Endothelial cell of umbilical vein (primary cell): ENCODE measurements around the gene NR5A2. TPM values are rescaled to one million over a fixed set of nuclear protein-coding genes. Genes with fewer than 3 reads are reported as not detected.

Source experiments
- BruUV-seq: library from RNA; stranded (reverse); fragments of 400-500 nt; replicated peaks from 2 replicates; lab custom pipeline; 2021; lab: Mats Ljungman, UMichigan
- CTCF ChIA-PET: fragments of 300-600, 350-600 bp; sonication (Branson Sonifier 250); formaldehyde crosslinking; loops from one replicate; lab custom pipeline; 2021; ENCODE audit warnings: antibody characterized with exemption, inconsistent platforms; lab: Charles Lee
- POLR2A ChIA-PET: fragments of 300-600, 350-600 bp; sonication (Branson Sonifier 250); formaldehyde crosslinking; loops from one replicate; lab custom pipeline; 2021; ENCODE audit warnings: antibody characterized with exemption, inconsistent platforms; lab: Charles Lee
- DNase-seq: peaks from one replicate; pipeline ENCODE4 v3.0.0-alpha.2; 2011; ENCODE audit warnings: low read depth, low spot score
- FAIRE-seq: peaks from 2 replicates; lab custom pipeline; 2011; peaks lifted over from hg19 to GRCh38; lab: Jason Lieb, UNC
- H2AFZ ChIP-seq: 2 replicates; pipeline ENCODE4 v1.6.0; 2012; ENCODE audit warnings: low read depth, low read length, control low read depth, inconsistent platforms
- H3K27ac ChIP-seq: 2 replicates; pipeline ENCODE4 v1.5.1; 2011; ENCODE audit warnings: low read depth, mild to moderate bottlenecking, control low read depth, low read length, moderate library complexity; ENCODE audit not compliant: insufficient read depth
- H3K27me3 ChIP-seq, 2 experiments: 2 replicates each; pipeline versions ENCODE4 v1.6.0 to v1.6.1; 2011; ENCODE audit warnings: low read length in 2 of 2, mixed read lengths in 1 of 2; ENCODE audit not compliant: control insufficient read depth in 2 of 2, insufficient read depth in 2 of 2
- H3K36me3 ChIP-seq, 2 experiments: 2 replicates in 1 of 2; 3 replicates in 1 of 2; pipeline ENCODE4 v1.5.1; 2011; ENCODE audit warnings: low read length in 2 of 2, mild to moderate bottlenecking in 1 of 2, moderate library complexity in 1 of 2; ENCODE audit not compliant: control insufficient read depth in 2 of 2, insufficient read depth in 2 of 2; ENCODE audit errors: extremely low read depth in 1 of 2
- H3K4me1 ChIP-seq: 3 replicates; pipeline ENCODE4 v1.5.1; 2011; ENCODE audit warnings: mild to moderate bottlenecking, low read length; ENCODE audit not compliant: control insufficient read depth, insufficient read depth; ENCODE audit errors: extremely low read depth
- H3K4me2 ChIP-seq: 2 replicates; pipeline ENCODE4 v1.6.1; 2011; ENCODE audit warnings: low read length, control low read depth, mixed read lengths; ENCODE audit not compliant: insufficient read depth
- H3K4me3 ChIP-seq, 3 experiments: fragments of 200-600 bp in 1 of 3; sonication (generic), shearing (Covaris generic) in 1 of 3; replicated peaks in 1 of 3; 2 replicates each; pipeline ENCODE4 v1.5.1; 2011 to 2016; ENCODE audit warnings: control low read depth in 3 of 3, low read length in 3 of 3, mild to moderate bottlenecking in 2 of 3, inconsistent platforms in 1 of 3, low read depth in 1 of 3, moderate library complexity in 1 of 3; ENCODE audit not compliant: insufficient read depth in 1 of 3
- H3K79me2 ChIP-seq: 2 replicates; pipeline ENCODE4 v1.6.0; 2012; ENCODE audit warnings: low read length, inconsistent platforms; ENCODE audit not compliant: control insufficient read depth, insufficient read depth
- H3K9ac ChIP-seq: replicated peaks from 2 replicates; pipeline ENCODE3; 2011; ENCODE audit warnings: low read length, control low read depth; ENCODE audit not compliant: insufficient read depth; ENCODE audit errors: extremely low read depth
- H3K9me1 ChIP-seq: replicated peaks from 3 replicates; pipeline ENCODE4 v1.6.0; 2011; ENCODE audit warnings: mild to moderate bottlenecking, low read length; ENCODE audit not compliant: control insufficient read depth, insufficient read depth; ENCODE audit errors: extremely low read depth
- H3K9me3 ChIP-seq: replicated peaks from 2 replicates; pipeline ENCODE4 v1.5.1; 2012; ENCODE audit warnings: low read length, inconsistent platforms; ENCODE audit not compliant: control insufficient read depth, insufficient read depth
- H4K20me1 ChIP-seq: replicated peaks from 2 replicates; pipeline ENCODE3; 2011; ENCODE audit warnings: mild to moderate bottlenecking, low read length; ENCODE audit not compliant: control insufficient read depth, insufficient read depth; ENCODE audit errors: extremely low read depth
- EZH2 ChIP-seq: IDR thresholded peaks from 2 replicates; pipeline ENCODE4 v1.6.1; 2012; ENCODE audit warnings: borderline replicate concordance, low read depth, mild to moderate bottlenecking, moderate library complexity, low read length, inconsistent platforms; ENCODE audit not compliant: severe bottlenecking
- FOS ChIP-seq: IDR thresholded peaks from 2 replicates; pipeline ENCODE4 v1.6.1; 2011; ENCODE audit warnings: mild to moderate bottlenecking, low read length, moderate library complexity, borderline replicate concordance; ENCODE audit not compliant: insufficient read depth
- GATA2 ChIP-seq: IDR thresholded peaks from 2 replicates; pipeline ENCODE4 v1.7.0; 2011; ENCODE audit warnings: low read depth, mild to moderate bottlenecking, moderate library complexity, mixed read lengths, low read length; ENCODE audit not compliant: insufficient read length, insufficient read depth
- JUN ChIP-seq: IDR thresholded peaks from 2 replicates; pipeline ENCODE4 v1.6.1; 2011; ENCODE audit warnings: borderline replicate concordance, low read depth; ENCODE audit not compliant: insufficient read length, insufficient read depth
- MYC ChIP-seq: IDR thresholded peaks from one replicate; pipeline ENCODE4 v1.6.1; 2011; ENCODE audit warnings: mild to moderate bottlenecking, low read depth, low read length
- POLR2A ChIP-seq: IDR thresholded peaks from 2 replicates; pipeline ENCODE4 v1.6.1; 2012; ENCODE audit warnings: low read depth, mild to moderate bottlenecking, control low read depth, low read length
- POLR2AphosphoS5 ChIP-seq: IDR thresholded peaks from 2 replicates; pipeline ENCODE4 v1.6.1; 2012; ENCODE audit warnings: low read depth, mild to moderate bottlenecking, control low read depth, low read length, moderate library complexity; ENCODE audit not compliant: insufficient read depth
- dilution Hi-C: fragments of 300-500 bp; cut with MboI; formaldehyde crosslinking; loops from one replicate; pipeline ENCODE4 v1.15.0; 2019; ENCODE audit warnings: low sequenced_read_pairs; ENCODE audit not compliant: extremely low pct_ligation_motif_present
- intact Hi-C: fragments of 100-400 bp; cut with micrococcal nuclease; formaldehyde crosslinking; loops from one replicate; pipeline ENCODE4 v1.10.0; 2022
- polyA plus RNA-seq, 4 experiments: library from polyadenylated mRNA; depleted of rRNA in 3 of 4; stranded (reverse) in 3 of 4; unstranded in 1 of 4; fragments of >200 nt; gene quantifications; 2 replicates each; pipeline versions ENCODE4 v1.2.1 to v1.2.3, GENCODE V29; 2011 to 2012; ENCODE audit warnings: missing spikeins in 1 of 4
- total RNA-seq: library from RNA; stranded (reverse); gene quantifications from 2 replicates; pipeline ENCODE4 v1.2.3, GENCODE V29; 2021
- TF ChIP-seq, protein P1 (sequence below): IDR thresholded peaks from 2 replicates; pipeline ENCODE4 v1.6.1; 2011; ENCODE audit not compliant: insufficient read depth, insufficient read length
- TF ChIP-seq, protein P2 (sequence below), 2 donors: IDR thresholded peaks; 1 replicate in 1 of 2; 2 replicates in 1 of 2; pipeline ENCODE4 v1.5.1; 2011; ENCODE audit warnings: low read length in 2 of 2, mild to moderate bottlenecking in 2 of 2, moderate library complexity in 2 of 2, control low read depth in 1 of 2, inconsistent platforms in 1 of 2, low read depth in 1 of 2; ENCODE audit not compliant: insufficient read depth in 1 of 2; ENCODE audit errors: extremely low read depth in 1 of 2

Gene NR5A2
- total and polyA plus RNA-seq, 2 donors (not counting 3 experiments of a cell fraction or from before 2014, with no cell fraction given), result 3.4 to 12.1 TPM

DNA sequence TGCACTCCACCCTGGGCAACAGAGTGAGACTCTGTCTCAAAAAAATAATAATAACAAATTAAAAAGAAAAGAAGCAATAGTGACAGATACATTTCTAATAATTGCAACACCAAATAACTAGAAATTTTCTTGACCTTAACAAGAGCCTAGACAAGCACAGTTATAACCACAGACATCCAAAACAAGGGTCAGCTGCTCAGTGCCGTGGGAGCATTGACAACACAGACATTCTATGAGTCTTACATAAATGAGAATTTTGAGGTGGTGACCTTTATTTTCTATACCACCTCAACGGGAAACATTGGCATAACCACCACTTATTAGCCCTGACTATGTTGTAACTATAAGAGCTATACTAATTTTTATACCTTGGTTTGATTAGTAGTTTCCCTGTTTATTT is 156.1 kb downstream of the NR5A2 start:
- CTCF ChIA-PET, result interaction anchor here (0.6 to 1.8 kb wide), 5 partner anchors 9 to 499 kb away, joined by 3 to 6 read pairs (median 3); no protein-coding TSS in a partner anchor

More for the DNA sequence above, 156.1 kb downstream of the NR5A2 start:
- no peaks in the 10 kb centered on the region for H3K9me3 ChIP-seq
- no peak overlapping the region for H3K27ac ChIP-seq
- H3K4me1 ChIP-seq, result peaks cover 25% of the 10 kb centered on the region
- intact Hi-C loops (no loop called here), dilution Hi-C loops (no loop called here)
- H2AFZ ChIP-seq, result no peak overlapping the region
- H3K79me2 ChIP-seq, result no peaks in the 10 kb centered on the region
- DNase-seq (no peak), FAIRE-seq (no peak)
- H3K9me1 ChIP-seq, result no peaks in the 10 kb centered on the region
- no peaks in the 10 kb centered on the region for H3K36me3 ChIP-seq
- peak overlapping the region; percentile 29 for H3K4me2 ChIP-seq
- H4K20me1 ChIP-seq, result no peaks in the 10 kb centered on the region
- TF ChIP-seq, protein P1, sequence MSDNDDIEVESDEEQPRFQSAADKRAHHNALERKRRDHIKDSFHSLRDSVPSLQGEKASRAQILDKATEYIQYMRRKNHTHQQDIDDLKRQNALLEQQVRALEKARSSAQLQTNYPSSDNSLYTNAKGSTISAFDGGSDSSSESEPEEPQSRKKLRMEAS, result no peak
- TF ChIP-seq EZH2 (no peak), GATA2 (no peak), JUN (no peak), FOS (no peak), MYC (no peak), POLR2AphosphoS5 (no peak), POLR2A (no peak)
- TF ChIP-seq, protein P2, sequence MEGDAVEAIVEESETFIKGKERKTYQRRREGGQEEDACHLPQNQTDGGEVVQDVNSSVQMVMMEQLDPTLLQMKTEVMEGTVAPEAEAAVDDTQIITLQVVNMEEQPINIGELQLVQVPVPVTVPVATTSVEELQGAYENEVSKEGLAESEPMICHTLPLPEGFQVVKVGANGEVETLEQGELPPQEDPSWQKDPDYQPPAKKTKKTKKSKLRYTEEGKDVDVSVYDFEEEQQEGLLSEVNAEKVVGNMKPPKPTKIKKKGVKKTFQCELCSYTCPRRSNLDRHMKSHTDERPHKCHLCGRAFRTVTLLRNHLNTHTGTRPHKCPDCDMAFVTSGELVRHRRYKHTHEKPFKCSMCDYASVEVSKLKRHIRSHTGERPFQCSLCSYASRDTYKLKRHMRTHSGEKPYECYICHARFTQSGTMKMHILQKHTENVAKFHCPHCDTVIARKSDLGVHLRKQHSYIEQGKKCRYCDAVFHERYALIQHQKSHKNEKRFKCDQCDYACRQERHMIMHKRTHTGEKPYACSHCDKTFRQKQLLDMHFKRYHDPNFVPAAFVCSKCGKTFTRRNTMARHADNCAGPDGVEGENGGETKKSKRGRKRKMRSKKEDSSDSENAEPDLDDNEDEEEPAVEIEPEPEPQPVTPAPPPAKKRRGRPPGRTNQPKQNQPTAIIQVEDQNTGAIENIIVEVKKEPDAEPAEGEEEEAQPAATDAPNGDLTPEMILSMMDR (IDR thresholded peaks at IDR 0.05; ENCODE audit: extremely low read depth in 1 of 2, insufficient read depth in 1 of 2, low read depth in 1 of 2, low read length in 2 of 2), result no peak
- no peaks in the 10 kb centered on the region for H3K27me3 ChIP-seq
- POLR2A ChIA-PET, result no interaction called here
- no TSS peak for BruUV-seq
- no peak overlapping the region for H3K4me3 ChIP-seq
- H3K9ac ChIP-seq, result no peak overlapping the region
